ENCODE results near the gene C22orf31. TPM values are rescaled to one million over a fixed set of nuclear protein-coding genes. Genes with fewer than 3 reads are reported as not detected.

The C22orf31 gene
- total RNA-seq, 2 donors from 2014 or later = not detected

DNA sequence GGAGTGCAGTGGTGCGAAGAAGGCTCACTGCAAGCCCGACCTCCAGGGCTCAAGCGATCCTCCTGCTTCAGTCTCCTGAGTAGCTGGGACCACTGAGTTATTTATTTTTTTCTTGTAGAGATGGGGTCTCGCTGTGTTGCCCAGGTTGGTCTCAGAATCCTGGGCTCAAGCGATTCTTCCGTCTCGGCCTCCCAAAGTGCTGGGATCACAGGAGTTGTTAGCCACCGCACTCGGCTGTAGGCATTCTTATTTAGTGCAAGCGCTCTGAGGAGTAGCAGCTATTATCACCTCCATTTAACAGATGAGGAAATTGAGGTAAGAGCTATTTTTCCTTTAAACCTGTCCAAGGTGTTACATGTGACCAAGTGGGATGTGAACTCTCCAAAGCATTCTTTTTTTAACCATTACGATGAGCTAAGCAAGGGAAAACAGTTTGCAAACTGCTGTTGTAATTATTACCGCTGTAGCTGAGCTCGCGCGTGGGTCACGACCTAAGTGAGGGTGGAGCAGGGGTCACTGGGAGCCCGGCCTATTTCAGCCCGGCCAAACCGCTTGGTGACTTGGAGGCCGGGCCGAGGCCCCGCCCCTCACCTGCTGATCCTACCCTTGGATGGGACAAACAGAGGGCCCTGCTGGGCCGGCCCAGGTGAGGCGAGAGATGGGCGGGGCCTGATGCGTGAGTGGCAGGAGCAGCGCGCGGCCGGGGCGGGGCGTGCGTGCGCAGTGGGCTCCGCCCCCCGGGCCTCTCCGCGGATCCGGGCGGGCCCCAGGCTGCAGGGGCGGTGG, 10.8 kb upstream of the C22orf31 start:
- H3K36me3 ChIP-seq = no peaks in the 10 kb centered on the region
- no peaks in the 10 kb centered on the region for H3K9me3 ChIP-seq
- H3K27ac ChIP-seq = no peak overlapping the region
- H3K4me1 ChIP-seq (ENCODE audit: control insufficient read depth in 1 of 2, low read depth in 2 of 2) = peaks cover 15 to 28% of the 10 kb centered on the region in 2 donors
- H3K27me3 ChIP-seq (replicated peaks; ENCODE audit: insufficient read depth) = no peaks in the 10 kb centered on the region
- no peak for ATAC-seq (ENCODE audit: insufficient number of reproducible peaks, low FRiP score, low read depth)
- TF ChIP-seq, protein P1, sequence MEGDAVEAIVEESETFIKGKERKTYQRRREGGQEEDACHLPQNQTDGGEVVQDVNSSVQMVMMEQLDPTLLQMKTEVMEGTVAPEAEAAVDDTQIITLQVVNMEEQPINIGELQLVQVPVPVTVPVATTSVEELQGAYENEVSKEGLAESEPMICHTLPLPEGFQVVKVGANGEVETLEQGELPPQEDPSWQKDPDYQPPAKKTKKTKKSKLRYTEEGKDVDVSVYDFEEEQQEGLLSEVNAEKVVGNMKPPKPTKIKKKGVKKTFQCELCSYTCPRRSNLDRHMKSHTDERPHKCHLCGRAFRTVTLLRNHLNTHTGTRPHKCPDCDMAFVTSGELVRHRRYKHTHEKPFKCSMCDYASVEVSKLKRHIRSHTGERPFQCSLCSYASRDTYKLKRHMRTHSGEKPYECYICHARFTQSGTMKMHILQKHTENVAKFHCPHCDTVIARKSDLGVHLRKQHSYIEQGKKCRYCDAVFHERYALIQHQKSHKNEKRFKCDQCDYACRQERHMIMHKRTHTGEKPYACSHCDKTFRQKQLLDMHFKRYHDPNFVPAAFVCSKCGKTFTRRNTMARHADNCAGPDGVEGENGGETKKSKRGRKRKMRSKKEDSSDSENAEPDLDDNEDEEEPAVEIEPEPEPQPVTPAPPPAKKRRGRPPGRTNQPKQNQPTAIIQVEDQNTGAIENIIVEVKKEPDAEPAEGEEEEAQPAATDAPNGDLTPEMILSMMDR (IDR thresholded peaks at IDR 0.05) = no peak
- peak overlapping the region; percentile 81 for H3K4me3 ChIP-seq
- peak; percentile 35 for DNase-seq (ENCODE audit: low spot score)

- ATAC-seq (ENCODE audit: insufficient number of reproducible peaks, low FRiP score, low read depth) = no peak
- no peaks in the 10 kb centered on the region for H3K36me3 ChIP-seq
- peaks cover 15 to 28% of the 10 kb centered on the region in 2 donors for H3K4me1 ChIP-seq (ENCODE audit: control insufficient read depth in 1 of 2, low read depth in 2 of 2)
- no peak for DNase-seq (ENCODE audit: low spot score)
- no peak overlapping the region for H3K27ac ChIP-seq
- TF ChIP-seq, protein P1 (IDR thresholded peaks at IDR 0.05) = peak; percentile 11
- H3K4me3 ChIP-seq = peak overlapping the region; percentile 81
- no peaks in the 10 kb centered on the region for H3K9me3 ChIP-seq
- H3K27me3 ChIP-seq (replicated peaks; ENCODE audit: insufficient read depth) = no peaks in the 10 kb centered on the region
These were observed 9.8 kb upstream of the C22orf31 start for GRCh38 chr22:29071261-29072045.

DNA sequence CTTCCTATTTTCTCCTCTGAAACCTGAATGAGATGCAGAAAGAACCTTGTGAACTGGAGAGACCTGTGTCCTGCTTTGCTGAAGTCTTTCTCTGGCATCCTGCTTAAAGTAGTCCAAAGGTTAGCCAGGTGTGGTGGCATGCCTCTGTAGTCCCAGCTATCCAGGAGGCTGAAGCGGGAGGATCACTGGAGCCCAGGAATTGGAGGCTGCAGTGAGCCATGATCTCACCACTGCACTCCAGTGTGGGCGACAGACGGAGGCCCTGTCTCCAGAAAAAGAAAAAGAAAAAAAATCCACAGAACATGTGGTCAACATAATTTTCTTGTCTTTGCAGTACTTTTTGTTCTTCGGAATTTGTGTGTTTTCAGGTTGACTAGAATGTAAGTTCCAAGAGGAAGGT, 8.9 kb upstream of the C22orf31 start:
- Histone ChIP-seq H3K27me3 (replicated peaks; ENCODE audit: insufficient read depth) (no peaks in the 10 kb centered on the region), H3K9me3 (no peaks in the 10 kb centered on the region), H3K36me3 (no peaks in the 10 kb centered on the region), H3K4me3 (no peak overlapping the region), H3K27ac (no peak overlapping the region), H3K4me1 (ENCODE audit: control insufficient read depth in 1 of 2, low read depth in 2 of 2) (peaks cover 15 to 28% of the 10 kb centered on the region in 2 donors)
- ATAC-seq (ENCODE audit: insufficient number of reproducible peaks, low FRiP score, low read depth) (no peak), DNase-seq (ENCODE audit: low spot score) (no peak)
- TF ChIP-seq, protein P1 (IDR thresholded peaks at IDR 0.05) = no peak

DNA sequence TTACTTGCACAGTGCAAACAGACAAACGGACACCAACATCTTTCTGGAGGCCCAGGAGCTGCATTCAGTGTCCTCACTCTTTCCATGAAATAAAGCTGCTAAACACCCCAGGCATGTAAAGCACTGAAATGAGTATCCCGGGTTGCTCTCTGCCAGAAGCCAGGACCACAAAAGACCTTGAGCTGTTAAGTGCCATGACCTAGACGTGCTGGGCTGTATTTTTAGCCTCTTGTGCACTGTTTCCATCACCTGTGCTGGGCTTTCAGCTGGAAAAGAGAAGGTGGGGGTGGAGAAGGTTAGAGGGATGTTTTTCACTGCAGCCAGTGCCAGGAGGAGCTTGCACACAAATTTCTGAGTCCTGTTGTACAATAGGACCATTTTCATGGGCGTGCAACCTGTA, 7.8 kb upstream of the C22orf31 start:
- Histone ChIP-seq H3K36me3 (no peaks in the 10 kb centered on the region), H3K27me3 (replicated peaks; ENCODE audit: insufficient read depth) (no peaks in the 10 kb centered on the region), H3K4me3 (no peak overlapping the region), H3K9me3 (no peaks in the 10 kb centered on the region), H3K4me1 (ENCODE audit: control insufficient read depth in 1 of 2, low read depth in 2 of 2) (peaks cover 15 to 28% of the 10 kb centered on the region in 2 donors), H3K27ac (no peak overlapping the region)
- no peak for ATAC-seq (ENCODE audit: insufficient number of reproducible peaks, low FRiP score, low read depth)
- no peak for DNase-seq (ENCODE audit: low spot score)
- TF ChIP-seq, protein P1 (IDR thresholded peaks at IDR 0.05) = no peak

- no peak for DNase-seq (ENCODE audit: low spot score)
- no peaks in the 10 kb centered on the region for H3K9me3 ChIP-seq
- H3K36me3 ChIP-seq = no peaks in the 10 kb centered on the region
- no peaks in the 10 kb centered on the region for H3K4me1 ChIP-seq (ENCODE audit: control insufficient read depth in 1 of 2, low read depth in 2 of 2)
- H3K4me3 ChIP-seq = no peak overlapping the region
- no peak for ATAC-seq (ENCODE audit: insufficient number of reproducible peaks, low FRiP score, low read depth)
- H3K27me3 ChIP-seq (replicated peaks; ENCODE audit: insufficient read depth) = no peaks in the 10 kb centered on the region
- no peak overlapping the region for H3K27ac ChIP-seq
- TF ChIP-seq, protein P1 (IDR thresholded peaks at IDR 0.05) = no peak
These were observed 4.0 kb upstream of the C22orf31 start for GRCh38 chr22:29065468-29066190.

Data from thoracic aorta (tissue), 2 donors.